ENCODE measurements around the gene RGL2. TPM values are rescaled to one million over a fixed set of nuclear protein-coding genes. Genes with fewer than 3 reads are reported as not detected.

Gene RGL2
- total and polyA plus RNA-seq, 2 of the 13 experiments (the other 11 are each of a cell fraction or from before 2014, with no cell fraction given), result 22.9 to 47.4 TPM

DNA sequence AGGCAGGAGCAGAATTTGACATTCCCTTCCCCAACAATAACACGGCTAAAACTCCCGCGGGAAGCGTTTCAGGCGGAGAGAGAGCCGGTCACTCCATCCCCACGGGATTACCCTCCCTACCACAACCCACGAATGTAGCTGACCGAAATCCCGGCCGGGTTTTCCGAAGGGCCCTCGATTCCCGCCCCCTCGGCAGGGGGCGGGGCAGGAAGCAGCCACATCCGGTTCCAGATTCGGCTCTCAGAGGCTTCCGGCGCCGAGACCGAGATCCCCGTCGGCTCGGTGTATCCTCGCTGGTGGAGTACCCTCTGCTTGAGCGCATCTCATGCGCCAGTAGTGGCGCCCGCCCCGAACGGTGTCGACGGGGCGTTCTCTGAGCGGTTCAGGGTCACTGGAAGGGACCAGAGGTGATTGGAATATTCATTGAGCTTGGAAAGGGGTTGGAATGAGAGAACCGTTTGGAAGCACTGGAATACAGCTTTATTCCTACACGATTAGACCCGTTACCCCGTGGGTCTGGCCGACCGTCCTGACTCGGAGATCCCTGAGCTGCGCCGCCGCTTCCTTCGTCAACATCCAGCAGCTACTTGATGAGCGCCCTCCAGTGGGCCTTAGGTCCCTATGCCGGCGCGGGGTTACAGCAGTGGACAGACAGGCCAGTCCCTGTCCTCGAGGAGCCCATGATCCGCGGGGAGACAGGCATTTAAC, 649 bp upstream of the RGL2 start (continued):
- TF ChIP-seq, protein P1, sequence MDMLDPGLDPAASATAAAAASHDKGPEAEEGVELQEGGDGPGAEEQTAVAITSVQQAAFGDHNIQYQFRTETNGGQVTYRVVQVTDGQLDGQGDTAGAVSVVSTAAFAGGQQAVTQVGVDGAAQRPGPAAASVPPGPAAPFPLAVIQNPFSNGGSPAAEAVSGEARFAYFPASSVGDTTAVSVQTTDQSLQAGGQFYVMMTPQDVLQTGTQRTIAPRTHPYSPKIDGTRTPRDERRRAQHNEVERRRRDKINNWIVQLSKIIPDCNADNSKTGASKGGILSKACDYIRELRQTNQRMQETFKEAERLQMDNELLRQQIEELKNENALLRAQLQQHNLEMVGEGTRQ (IDR thresholded peaks at IDR 0.05; ENCODE audit: low read depth, low read length), result no peak
- TF ChIP-seq, protein P1 (CRISPR knock-in tag; IDR thresholded peaks at IDR 0.05; ENCODE audit: borderline replicate concordance), result no peak; the same call in 1 of the 2 replicates
- TF ChIP-seq NAIF1 (CRISPR knock-in tag; IDR thresholded peaks at IDR 0.05; ENCODE audit: borderline replicate concordance) (peak; percentile 74), EEA1 (CRISPR knock-in tag; IDR thresholded peaks at IDR 0.05; ENCODE audit: borderline replicate concordance) (no peak), MBNL3 (CRISPR knock-in tag; conservative IDR thresholded peaks at IDR 0.05) (no peak), SP1 (IDR thresholded peaks at IDR 0.05) (no peak), SP1 (CRISPR knock-in tag; IDR thresholded peaks at IDR 0.05) (peak; percentile 82), ZNF704 (CRISPR knock-in tag; IDR thresholded peaks at IDR 0.05; ENCODE audit: borderline replicate concordance) (peak; percentile 81; the same call in 1 of the 2 replicates), ZSCAN12 (CRISPR knock-in tag; IDR thresholded peaks at IDR 0.05) (no peak), DMAP1 (CRISPR knock-in tag; IDR thresholded peaks at IDR 0.05) (peak; percentile 84), SKI (IDR thresholded peaks at IDR 0.05; ENCODE audit: partially characterized antibody) (peak; percentile 19), IKZF4 (CRISPR knock-in tag; IDR thresholded peaks at IDR 0.05; ENCODE audit: borderline replicate concordance, low read depth, not compliant biosample characterization) (peak; percentile 4), LCORL (IDR thresholded peaks at IDR 0.05) (no peak), LCORL (CRISPR knock-in tag; IDR thresholded peaks at IDR 0.05) (peak; percentile 72; the same call in 1 of the 2 replicates), ZNF337 (CRISPR knock-in tag; IDR thresholded peaks at IDR 0.05; ENCODE audit: borderline replicate concordance, low read depth) (no peak), TMF1 (CRISPR knock-in tag; IDR thresholded peaks at IDR 0.05; ENCODE audit: low read depth) (peak; percentile 24; the same call in 1 of the 2 replicates), ZNF546 (CRISPR knock-in tag; conservative IDR thresholded peaks at IDR 0.05) (no peak), ZNF564 (CRISPR knock-in tag; IDR thresholded peaks at IDR 0.05) (no peak)
- TF ChIP-seq, protein P2, sequence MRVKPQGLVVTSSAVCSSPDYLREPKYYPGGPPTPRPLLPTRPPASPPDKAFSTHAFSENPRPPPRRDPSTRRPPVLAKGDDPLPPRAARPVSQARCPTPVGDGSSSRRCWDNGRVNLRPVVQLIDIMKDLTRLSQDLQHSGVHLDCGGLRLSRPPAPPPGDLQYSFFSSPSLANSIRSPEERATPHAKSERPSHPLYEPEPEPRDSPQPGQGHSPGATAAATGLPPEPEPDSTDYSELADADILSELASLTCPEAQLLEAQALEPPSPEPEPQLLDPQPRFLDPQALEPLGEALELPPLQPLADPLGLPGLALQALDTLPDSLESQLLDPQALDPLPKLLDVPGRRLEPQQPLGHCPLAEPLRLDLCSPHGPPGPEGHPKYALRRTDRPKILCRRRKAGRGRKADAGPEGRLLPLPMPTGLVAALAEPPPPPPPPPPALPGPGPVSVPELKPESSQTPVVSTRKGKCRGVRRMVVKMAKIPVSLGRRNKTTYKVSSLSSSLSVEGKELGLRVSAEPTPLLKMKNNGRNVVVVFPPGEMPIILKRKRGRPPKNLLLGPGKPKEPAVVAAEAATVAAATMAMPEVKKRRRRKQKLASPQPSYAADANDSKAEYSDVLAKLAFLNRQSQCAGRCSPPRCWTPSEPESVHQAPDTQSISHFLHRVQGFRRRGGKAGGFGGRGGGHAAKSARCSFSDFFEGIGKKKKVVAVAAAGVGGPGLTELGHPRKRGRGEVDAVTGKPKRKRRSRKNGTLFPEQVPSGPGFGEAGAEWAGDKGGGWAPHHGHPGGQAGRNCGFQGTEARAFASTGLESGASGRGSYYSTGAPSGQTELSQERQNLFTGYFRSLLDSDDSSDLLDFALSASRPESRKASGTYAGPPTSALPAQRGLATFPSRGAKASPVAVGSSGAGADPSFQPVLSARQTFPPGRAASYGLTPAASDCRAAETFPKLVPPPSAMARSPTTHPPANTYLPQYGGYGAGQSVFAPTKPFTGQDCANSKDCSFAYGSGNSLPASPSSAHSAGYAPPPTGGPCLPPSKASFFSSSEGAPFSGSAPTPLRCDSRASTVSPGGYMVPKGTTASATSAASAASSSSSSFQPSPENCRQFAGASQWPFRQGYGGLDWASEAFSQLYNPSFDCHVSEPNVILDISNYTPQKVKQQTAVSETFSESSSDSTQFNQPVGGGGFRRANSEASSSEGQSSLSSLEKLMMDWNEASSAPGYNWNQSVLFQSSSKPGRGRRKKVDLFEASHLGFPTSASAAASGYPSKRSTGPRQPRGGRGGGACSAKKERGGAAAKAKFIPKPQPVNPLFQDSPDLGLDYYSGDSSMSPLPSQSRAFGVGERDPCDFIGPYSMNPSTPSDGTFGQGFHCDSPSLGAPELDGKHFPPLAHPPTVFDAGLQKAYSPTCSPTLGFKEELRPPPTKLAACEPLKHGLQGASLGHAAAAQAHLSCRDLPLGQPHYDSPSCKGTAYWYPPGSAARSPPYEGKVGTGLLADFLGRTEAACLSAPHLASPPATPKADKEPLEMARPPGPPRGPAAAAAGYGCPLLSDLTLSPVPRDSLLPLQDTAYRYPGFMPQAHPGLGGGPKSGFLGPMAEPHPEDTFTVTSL (CRISPR knock-in tag; IDR thresholded peaks at IDR 0.05; ENCODE audit: borderline replicate concordance), result peak; percentile 69; the same call in 1 of the 2 replicates
- TF ChIP-seq, protein P3, sequence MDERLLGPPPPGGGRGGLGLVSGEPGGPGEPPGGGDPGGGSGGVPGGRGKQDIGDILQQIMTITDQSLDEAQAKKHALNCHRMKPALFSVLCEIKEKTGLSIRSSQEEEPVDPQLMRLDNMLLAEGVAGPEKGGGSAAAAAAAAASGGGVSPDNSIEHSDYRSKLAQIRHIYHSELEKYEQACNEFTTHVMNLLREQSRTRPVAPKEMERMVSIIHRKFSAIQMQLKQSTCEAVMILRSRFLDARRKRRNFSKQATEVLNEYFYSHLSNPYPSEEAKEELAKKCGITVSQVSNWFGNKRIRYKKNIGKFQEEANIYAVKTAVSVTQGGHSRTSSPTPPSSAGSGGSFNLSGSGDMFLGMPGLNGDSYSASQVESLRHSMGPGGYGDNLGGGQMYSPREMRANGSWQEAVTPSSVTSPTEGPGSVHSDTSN (CRISPR knock-in tag; IDR thresholded peaks at IDR 0.05), result 0 out of 2 replicates have a peak, but pooled peaks have one; percentile 24

All from HepG2 (cell line).